ENCODE results near the gene CNTNAP5.

Gene CNTNAP5

DNA sequence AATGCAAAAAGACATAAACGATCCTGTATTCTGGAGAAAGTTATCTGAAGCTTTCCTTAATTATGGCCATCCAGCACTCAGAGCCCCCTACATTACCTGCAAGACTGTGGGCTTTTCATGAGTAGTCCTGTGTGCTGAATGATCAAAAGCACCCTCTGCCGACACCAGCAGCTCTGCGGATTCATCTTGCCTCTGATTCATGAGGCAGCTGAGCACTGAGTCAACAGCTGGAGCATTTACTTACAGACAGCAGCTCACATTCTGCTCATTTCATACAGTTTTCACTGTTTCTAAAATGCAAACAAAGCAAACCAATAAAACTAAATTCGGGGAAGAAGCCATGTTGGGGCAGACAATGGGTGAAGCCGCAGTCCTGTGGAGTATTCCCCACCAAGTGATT, 886.5 kb downstream of the CNTNAP5 start:
- CTCF ChIA-PET, result interaction anchor here (1.2 kb wide), 1 partner anchor 16 kb away, joined by 5 read pairs; no protein-coding TSS in a partner anchor

DNA sequence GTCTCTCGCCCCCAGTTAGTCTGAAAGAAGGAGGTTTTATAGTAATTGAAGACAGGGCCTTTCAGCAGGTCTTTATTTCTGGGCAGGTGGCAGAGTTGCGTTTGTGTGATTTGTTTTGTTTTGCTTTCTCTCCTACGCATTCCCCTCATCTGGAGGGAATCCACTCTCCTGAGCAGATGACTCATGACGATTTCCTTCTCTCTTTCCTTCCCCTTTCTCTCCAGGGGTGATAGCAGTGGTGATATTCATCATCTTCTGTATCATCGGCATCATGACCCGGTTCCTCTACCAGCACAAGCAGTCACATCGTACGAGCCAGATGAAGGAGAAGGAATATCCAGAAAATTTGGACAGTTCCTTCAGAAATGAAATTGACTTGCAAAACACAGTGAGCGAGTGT, 888.8 kb downstream of the CNTNAP5 start:
- CTCF ChIA-PET, result no interaction called here
- DNase-seq (ENCODE audit: extremely low spot score), result no peak
- POLR2A ChIA-PET, result no interaction called here
- TF ChIP-seq, protein P1, sequence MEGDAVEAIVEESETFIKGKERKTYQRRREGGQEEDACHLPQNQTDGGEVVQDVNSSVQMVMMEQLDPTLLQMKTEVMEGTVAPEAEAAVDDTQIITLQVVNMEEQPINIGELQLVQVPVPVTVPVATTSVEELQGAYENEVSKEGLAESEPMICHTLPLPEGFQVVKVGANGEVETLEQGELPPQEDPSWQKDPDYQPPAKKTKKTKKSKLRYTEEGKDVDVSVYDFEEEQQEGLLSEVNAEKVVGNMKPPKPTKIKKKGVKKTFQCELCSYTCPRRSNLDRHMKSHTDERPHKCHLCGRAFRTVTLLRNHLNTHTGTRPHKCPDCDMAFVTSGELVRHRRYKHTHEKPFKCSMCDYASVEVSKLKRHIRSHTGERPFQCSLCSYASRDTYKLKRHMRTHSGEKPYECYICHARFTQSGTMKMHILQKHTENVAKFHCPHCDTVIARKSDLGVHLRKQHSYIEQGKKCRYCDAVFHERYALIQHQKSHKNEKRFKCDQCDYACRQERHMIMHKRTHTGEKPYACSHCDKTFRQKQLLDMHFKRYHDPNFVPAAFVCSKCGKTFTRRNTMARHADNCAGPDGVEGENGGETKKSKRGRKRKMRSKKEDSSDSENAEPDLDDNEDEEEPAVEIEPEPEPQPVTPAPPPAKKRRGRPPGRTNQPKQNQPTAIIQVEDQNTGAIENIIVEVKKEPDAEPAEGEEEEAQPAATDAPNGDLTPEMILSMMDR (IDR thresholded peaks at IDR 0.05; ENCODE audit: control extremely low read depth, extremely low read depth, low read depth, missing control alignments), result no peak

More for the DNA sequence above, 886.5 kb downstream of the CNTNAP5 start:
- no peak for DNase-seq (ENCODE audit: extremely low spot score)
- TF ChIP-seq, protein P1 (IDR thresholded peaks at IDR 0.05; ENCODE audit: control extremely low read depth, extremely low read depth, low read depth, missing control alignments), result no peak
- POLR2A ChIA-PET, result no interaction called here

DNA sequence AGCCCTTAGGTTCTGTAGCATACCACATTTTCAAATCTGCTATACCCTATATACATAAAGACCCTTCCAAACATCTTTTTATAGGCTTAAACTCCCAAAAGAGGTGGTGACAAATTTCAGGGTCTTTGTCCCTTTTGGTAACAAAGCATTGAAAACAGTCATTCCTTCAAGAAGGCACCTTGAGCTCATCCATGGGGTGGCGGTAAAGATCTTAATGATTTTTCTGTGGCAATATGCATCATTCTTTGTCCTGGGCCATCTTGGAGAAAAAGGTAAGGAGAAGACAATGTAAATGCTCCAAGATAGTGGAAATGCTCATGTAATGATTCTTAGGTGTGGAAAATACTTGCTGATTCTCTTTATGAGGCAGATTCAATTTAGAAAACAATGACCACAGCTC, 890.5 kb downstream of the CNTNAP5 start:
- ChIA-PET POLR2A (no interaction called here), CTCF (interaction anchor here (1.0 to 1.9 kb wide), 6 partner anchors 8 to 600 kb away, joined by 3 to 4 read pairs (median 3); no protein-coding TSS in a partner anchor)
- no peak for DNase-seq (ENCODE audit: extremely low spot score)
- TF ChIP-seq, protein P1 (IDR thresholded peaks at IDR 0.05; ENCODE audit: control extremely low read depth, extremely low read depth, low read depth, missing control alignments), result no peak

DNA sequence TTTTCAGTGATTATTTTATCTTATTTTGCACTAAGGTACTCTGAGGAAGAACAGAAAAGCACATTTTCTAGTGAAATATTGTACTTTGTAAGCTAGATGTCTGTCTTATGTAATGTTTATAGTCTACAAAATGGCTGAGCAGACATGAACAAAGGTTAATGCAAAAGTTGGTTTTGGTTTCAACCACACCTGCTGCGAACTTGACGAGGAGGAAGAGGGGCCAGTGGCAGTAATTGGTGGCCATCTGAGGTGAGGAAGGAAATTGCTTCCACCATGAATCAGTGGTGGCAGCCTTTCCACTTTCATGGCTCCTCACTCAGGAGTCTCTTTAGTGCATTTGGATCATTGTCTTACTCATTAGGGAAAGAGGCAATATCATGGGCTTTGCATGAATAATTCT, 894.2 kb downstream of the CNTNAP5 start:
- TF ChIP-seq, protein P1 (IDR thresholded peaks at IDR 0.05; ENCODE audit: control extremely low read depth, extremely low read depth, low read depth, missing control alignments), result no peak
- DNase-seq (ENCODE audit: extremely low spot score), result no peak
- POLR2A ChIA-PET, result no interaction called here
- CTCF ChIA-PET, result no interaction called here

DNA sequence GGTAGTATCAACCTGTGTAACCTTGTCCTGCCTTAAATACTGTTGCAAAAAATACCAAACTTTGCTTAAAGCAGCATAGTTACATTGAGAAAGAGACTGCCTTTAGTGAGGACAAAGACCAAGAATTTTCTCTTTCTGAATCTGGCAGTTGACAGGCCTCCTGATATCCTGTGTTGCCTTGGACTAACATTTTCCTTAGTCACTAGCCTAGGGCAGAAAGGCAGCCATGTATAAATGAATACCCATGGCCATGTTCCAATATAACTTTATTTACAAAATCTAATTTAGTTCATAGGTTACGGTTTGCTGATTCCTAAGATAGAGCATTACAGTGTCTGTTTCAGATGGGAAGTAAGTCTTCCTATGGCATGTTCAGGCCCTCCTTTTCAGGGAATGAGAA, 895.4 kb downstream of the CNTNAP5 start:
- DNase-seq (ENCODE audit: extremely low spot score), result no peak
- ChIA-PET POLR2A (no interaction called here), CTCF (no interaction called here)
- TF ChIP-seq, protein P1 (IDR thresholded peaks at IDR 0.05; ENCODE audit: control extremely low read depth, extremely low read depth, low read depth, missing control alignments), result no peak

DNA sequence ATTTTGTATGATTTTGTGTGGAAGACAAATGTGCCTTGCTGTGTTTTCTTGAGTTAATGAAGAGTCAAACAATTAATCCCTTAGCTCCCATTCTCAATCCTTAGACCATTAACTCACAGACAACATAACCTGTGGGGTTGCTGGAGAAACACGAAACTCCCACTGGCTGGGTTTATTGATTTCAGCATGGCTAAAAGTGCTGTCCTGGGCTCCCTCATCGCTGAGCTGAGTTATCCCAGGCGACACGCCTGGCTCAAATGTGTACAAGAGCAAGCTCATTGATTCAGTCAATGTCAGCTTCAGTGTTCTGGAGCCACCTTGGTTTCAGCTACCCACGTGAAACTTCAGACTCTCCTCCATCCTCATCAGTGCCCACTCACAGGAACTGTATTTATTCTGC, 896.1 kb downstream of the CNTNAP5 start:
- CTCF ChIA-PET, result no interaction called here
- TF ChIP-seq, protein P1 (IDR thresholded peaks at IDR 0.05; ENCODE audit: control extremely low read depth, extremely low read depth, low read depth, missing control alignments), result no peak
- POLR2A ChIA-PET, result no interaction called here
- DNase-seq (ENCODE audit: extremely low spot score), result no peak

DNA sequence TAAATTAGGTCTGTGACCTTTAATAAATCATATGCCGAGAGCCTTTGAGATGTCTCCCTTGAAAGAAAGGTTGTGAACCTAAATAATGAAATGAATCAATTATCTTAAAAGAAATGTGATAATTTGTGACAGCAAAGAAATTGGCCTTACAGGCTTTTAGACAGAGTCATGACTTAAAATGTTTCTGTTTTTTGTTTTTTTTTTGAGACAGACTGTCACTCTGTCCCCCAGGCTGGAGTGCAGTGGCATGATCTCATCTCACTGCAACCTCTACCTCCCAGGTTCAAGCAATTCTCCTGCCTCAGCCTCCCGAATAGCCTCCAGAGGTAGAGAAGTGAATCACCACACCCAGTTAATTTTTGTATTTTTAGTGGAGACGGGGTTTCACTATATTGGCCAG, 898.0 kb downstream of the CNTNAP5 start:
- no peak for DNase-seq (ENCODE audit: extremely low spot score)
- POLR2A ChIA-PET, result no interaction called here
- TF ChIP-seq, protein P1 (IDR thresholded peaks at IDR 0.05; ENCODE audit: control extremely low read depth, extremely low read depth, low read depth, missing control alignments), result no peak
- CTCF ChIA-PET, result interaction anchor here (1.0 kb wide), 1 partner anchor 8 kb away, joined by 3 read pairs; no protein-coding TSS in a partner anchor

Measured in GM10248 (cell line).